Cardiac fibroblast (primary cell): ENCODE measurements around the gene DOCK8.

ENCODE experiments used
- DNase-seq, 2 donors: peaks; one replicate each; pipeline versions ENCODE4 v3.0.0 to v3.0.0-alpha.2; 2010; ENCODE audit warnings: low read depth in 2 of 2
- H3K4me3 ChIP-seq, 2 donors: replicated peaks in 1 of 2; 1 replicate in 1 of 2; 2 replicates in 1 of 2; pipeline ENCODE4 v1.5.1; 2011; ENCODE audit warnings: low read depth in 2 of 2, low read length in 2 of 2, mild to moderate bottlenecking in 2 of 2, moderate library complexity in 1 of 2
- TF ChIP-seq, protein P1 (sequence below): IDR thresholded peaks from one replicate; pipeline ENCODE4 v1.5.1; 2011; ENCODE audit warnings: low read depth, mild to moderate bottlenecking, low read length, inconsistent platforms

DOCK8 gene

DNA sequence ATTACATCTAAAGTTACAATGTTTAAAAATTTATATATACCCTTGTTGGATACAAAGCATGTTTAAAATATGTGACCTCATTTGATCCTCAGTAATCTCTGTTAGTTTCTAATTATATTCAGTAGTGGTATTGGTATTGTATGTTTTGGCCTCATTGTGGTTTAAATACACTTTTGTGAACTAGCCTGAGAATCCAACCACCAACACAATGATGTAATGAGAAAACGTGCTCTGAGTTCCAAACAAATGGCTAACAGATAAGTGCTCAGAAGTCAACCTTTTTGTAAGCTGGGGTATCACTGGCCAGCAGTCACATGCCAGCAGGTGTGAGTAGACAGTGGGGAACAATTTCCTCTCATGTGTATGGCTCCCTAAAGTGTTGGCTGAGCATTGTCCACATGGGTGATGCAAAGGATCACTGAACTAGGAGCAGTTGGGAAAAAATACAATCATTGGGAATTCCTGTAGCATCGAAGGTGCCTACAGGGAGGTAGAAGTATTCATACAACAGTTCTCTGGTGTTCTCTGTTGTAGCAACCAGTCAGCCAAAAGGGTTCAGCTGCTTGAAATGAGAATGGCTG is 56.1 kb downstream of the DOCK8 start:
- H3K4me3 ChIP-seq, result no peak overlapping the region
- DNase-seq, result no peak
- TF ChIP-seq, protein P1, sequence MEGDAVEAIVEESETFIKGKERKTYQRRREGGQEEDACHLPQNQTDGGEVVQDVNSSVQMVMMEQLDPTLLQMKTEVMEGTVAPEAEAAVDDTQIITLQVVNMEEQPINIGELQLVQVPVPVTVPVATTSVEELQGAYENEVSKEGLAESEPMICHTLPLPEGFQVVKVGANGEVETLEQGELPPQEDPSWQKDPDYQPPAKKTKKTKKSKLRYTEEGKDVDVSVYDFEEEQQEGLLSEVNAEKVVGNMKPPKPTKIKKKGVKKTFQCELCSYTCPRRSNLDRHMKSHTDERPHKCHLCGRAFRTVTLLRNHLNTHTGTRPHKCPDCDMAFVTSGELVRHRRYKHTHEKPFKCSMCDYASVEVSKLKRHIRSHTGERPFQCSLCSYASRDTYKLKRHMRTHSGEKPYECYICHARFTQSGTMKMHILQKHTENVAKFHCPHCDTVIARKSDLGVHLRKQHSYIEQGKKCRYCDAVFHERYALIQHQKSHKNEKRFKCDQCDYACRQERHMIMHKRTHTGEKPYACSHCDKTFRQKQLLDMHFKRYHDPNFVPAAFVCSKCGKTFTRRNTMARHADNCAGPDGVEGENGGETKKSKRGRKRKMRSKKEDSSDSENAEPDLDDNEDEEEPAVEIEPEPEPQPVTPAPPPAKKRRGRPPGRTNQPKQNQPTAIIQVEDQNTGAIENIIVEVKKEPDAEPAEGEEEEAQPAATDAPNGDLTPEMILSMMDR, result no peak

GRCh38 chr9:272251-273213 is 57.9 kb downstream of the DOCK8 start:
- DNase-seq, result no peak
- H3K4me3 ChIP-seq, result no peak overlapping the region
- TF ChIP-seq, protein P1, result no peak

DNA sequence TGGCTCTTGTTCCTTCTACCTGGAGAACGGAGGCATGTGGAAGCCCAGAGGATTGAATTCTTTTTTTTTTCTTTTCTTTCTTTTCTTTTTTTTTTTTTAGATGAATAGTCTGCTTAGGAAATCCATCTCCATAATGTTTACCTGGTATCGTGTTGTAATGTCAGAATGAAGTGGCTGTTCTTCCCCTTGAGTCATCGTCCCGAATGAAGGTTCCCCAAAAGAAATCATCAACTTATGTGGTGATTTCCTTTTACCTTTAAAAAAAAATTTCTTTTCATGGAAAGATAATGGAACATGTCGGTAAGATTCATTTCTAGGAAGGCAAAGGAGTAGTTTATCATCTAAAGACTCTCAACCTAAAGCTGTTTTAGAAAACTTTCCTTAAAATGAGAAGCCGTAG is 59.7 kb downstream of the DOCK8 start:
- no peak for DNase-seq
- TF ChIP-seq, protein P1, result no peak
- no peak overlapping the region for H3K4me3 ChIP-seq

DNA sequence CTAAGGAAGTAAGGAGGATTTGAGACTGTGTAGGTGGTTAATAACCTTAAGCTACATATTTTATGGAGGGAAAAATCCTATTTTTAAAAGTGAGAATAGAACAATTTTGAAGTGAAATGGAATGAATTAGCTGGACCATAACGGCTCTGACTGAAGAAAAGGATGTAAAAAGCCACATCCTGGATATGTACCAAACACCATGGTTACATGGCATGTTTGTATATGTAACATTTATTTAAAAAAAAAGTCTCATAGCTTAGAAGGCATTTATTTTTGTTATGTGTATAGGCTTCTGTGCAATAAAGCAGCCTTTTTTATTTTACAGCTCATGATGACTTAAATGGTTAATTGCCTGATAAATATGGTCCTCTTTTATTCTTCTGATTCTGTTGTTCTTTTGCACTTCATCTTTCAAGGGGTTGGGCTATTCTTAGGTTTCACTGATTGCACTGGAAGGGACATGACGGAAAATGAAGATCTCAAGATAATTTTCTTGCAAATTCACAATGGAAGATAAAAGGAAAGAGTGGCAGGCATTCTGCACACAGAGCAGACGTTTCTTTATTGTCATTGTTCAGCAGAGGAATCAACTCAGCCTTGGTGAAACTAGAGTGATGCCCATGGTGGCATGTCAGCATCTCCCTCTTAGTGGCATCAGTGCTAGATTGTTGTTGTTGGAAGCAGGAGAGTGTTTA is 63.1 kb downstream of the DOCK8 start:
- TF ChIP-seq, protein P1, result no peak
- H3K4me3 ChIP-seq, result no peak overlapping the region
- no peak for DNase-seq

DNA sequence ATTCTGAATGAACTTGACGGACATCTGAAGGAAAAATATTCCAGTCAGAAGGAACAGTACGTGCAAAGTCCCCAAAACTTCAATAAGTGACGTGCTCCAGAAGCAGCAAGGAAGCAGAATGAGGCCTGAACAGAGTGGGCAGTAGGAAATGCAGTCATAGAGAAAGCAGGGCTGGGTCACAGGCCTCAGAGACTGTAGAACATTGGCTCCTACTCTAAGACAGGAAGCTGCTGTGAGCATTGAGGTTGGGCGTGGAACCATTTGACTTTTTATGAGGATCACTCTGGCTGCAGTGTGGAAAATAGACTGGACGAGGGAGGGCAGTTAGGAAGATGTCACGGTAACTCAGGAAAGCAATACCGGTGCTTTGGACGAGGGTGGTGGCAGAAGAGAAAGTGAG is 64.0 kb downstream of the DOCK8 start:
- TF ChIP-seq, protein P1, result no peak
- no peak overlapping the region for H3K4me3 ChIP-seq
- no peak for DNase-seq

DNA sequence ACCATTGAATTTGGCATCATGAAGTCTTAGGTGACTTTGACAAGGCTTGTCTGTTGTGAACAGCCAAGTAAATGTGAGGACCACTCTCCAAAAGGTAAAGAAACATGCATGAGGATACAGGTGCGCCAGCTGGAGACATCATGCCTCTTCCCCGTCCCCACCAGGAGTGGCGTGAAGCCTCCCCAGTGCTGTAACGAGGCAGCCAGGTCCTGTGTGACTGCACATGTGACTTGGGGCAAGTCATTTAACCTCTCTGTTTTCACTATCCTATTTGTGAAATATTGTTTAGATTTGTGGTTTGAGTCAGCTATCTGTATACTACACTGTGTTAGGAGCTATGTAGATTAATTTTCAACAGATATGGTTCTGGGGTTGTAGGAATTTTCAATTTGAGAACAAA is 65.0 kb downstream of the DOCK8 start:
- TF ChIP-seq, protein P1, result no peak
- DNase-seq, result no peak
- no peak overlapping the region for H3K4me3 ChIP-seq
